Measurements from ENCODE around the gene TNFSF13B.
"Not testable (repeated sequence)": the region's sequence is repeated elsewhere in the genome, so short reads cannot be mapped to it uniquely, and the experiment has no call there.

The TNFSF13B gene

GRCh38 chr13:108283110-108283509 lies 13.6 kb downstream of the TNFSF13B start:
- no peak for DNase-seq

GRCh38 chr13:108288741-108289140 lies 19.2 kb downstream of the TNFSF13B start:
- DNase-seq = no peak

DNA sequence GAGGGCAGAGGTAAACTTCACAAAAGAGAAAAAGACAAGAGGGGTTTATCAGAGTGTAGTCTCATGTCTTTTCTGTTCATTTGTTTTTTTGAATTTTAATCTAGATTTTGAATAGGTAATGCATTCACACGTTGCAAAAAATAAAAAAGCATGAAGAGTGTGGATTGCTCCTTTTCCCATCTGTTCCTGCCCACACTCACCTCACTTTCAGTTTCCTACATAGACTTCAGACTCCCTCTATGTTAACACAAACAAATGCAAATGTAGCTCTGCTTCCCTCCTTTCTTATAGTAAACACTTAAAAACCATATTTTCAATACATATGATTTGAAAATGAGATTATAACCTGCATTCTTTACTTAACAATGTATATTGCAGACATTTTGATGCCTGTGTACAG lies 20.3 kb downstream of the TNFSF13B start:
- no peak for DNase-seq

- DNase-seq = no peak
Observed at GRCh38 chr13:108297114-108297513, 27.6 kb downstream of the TNFSF13B start.

- DNase-seq = no peak
Observed at GRCh38 chr13:108302279-108302678, 32.8 kb downstream of the TNFSF13B start.

- DNase-seq = no peak
Observed at GRCh38 chr13:108304170-108305016, 34.9 kb downstream of the TNFSF13B start.

- no peak for DNase-seq
Observed at GRCh38 chr13:108305655-108306054, 36.1 kb downstream of the TNFSF13B start.

GRCh38 chr13:108306860-108307259 lies 37.3 kb downstream of the TNFSF13B start:
- no peak for DNase-seq

DNA sequence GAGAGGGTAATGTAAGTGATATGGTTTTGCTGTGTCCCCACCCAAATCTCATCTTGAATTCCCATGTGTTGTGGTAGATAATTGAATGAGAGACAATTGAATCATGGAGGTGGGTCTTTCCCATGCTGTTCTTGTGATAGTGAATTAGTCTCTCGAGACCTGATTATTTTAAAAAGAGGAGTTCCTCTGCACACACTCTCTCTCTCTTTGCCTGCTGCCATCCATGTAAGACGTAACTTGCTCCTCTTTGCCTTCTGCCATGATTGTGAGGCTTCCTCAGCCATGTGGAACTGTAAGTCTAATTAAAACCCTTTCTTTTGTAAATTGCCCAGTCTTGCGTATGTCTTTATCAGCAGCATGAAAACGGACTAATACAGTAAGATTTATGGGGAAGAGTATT lies 42.1 kb downstream of the TNFSF13B start:
- DNase-seq = not testable (repeated sequence)

DNA sequence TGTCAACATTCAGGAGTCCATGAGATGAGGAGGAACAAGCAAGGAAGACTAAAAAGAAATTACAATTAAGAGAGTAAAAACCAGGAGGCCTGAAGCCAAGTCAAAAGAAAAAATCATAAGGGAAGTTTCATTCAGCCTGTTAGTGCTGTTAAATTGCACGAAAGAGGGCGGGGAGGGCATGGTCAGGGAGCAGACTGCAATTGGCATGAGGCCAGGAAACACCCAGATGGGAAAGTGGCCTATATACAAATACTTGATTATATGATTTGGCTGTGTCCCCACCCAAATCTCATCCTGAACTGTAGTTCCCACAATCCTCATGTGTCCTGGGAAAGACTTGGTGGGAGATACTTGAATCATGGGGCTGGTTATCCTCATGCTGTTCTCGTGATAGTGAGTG lies 43.9 kb downstream of the TNFSF13B start:
- no peak for DNase-seq

DNA sequence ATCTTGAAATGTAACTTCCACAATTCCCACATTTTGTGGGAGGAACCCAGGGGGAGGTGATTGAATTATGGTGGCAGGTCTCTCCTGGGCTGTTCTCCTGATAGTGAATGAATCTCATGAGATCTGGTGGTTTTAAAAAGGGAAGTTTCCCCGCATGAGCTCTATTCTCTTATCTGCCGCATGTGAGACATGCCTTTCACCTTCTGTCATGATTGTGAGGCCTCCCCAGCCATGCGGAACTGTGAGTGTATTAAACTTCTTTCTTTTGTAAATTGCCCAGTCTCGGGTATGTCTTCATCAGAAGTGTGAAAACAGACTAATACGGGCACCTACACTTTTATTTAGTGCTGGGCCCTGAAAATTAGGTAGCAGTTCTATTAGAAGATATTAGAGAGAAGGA lies 45.8 kb downstream of the TNFSF13B start:
- no peak for DNase-seq

- DNase-seq = no peak
Observed at GRCh38 chr13:108315991-108316390, 46.5 kb downstream of the TNFSF13B start.

- DNase-seq = no peak
Observed at GRCh38 chr13:108316413-108316812, 46.9 kb downstream of the TNFSF13B start.

GRCh38 chr13:108322206-108322824 lies 52.8 kb downstream of the TNFSF13B start:
- DNase-seq = no peak

DNA sequence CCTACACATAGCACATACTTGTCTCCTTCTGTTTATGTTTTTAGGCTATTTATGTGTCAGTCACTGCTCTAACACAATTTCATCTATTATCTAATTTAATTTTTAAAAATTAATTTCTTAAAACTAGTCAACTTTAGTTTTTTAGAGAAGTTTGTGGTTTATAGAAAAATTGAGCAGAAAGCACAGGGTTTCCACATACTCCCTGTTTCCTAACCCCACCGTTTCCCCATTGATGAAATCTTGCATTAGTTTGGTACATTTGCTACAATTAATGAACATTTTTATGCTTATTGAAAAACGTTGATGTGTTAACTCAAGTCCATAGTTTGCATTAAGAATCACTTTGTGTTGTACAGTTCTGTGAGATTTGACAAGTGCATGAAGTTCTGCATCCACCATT lies 53.5 kb downstream of the TNFSF13B start:
- no peak for DNase-seq

- DNase-seq = no peak
Observed at GRCh38 chr13:108325863-108326262, 56.3 kb downstream of the TNFSF13B start.

DNA sequence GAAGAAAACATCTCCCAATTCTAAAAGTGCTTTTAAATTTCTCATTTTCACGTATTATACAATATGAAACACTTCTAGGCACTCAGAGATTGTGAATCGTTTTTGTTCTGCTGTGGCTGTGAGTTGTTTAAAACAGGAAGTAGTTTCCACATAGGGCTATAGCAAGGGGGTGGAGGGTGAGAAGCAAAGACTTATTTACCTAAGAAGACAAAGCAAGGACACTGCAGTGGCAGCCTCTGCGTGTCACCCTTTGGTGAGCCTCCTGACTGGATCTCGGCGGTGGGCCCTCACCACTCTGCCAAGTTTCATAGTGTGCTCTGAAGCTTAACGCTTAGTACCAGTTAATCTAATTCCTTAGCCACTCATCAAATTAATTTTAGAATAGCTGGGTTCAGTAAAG lies 56.8 kb downstream of the TNFSF13B start:
- peak; percentile 43 for DNase-seq

- no peak for DNase-seq
Observed at GRCh38 chr13:108328848-108329247, 59.3 kb downstream of the TNFSF13B start.

DNA sequence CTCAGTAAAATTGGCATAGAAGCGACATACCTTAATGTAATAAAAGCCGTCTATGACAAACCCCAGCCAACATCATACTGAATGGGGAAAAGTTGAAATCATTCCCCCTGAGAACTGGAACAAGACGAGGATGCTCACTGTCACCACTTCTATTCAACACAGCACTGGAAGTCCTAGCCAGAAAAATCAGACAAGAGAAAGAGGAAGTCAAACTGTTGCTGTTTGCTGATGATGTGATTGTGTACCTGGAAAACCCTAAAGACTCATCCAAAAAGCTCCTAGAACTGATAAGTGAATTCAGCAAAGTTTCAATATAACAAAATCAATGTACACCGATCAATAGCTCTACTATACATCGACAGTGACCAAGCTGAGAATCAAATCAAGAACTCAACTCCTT lies 63.3 kb downstream of the TNFSF13B start:
- no peak for DNase-seq

- no peak for DNase-seq
Observed at GRCh38 chr13:108342369-108343289, 73.1 kb downstream of the TNFSF13B start.

- DNase-seq = no peak
Observed at GRCh38 chr13:108345016-108345415, 75.5 kb downstream of the TNFSF13B start.

- peak; percentile 70 for DNase-seq
Observed at GRCh38 chr13:108346376-108346775, 76.9 kb downstream of the TNFSF13B start.

DNA sequence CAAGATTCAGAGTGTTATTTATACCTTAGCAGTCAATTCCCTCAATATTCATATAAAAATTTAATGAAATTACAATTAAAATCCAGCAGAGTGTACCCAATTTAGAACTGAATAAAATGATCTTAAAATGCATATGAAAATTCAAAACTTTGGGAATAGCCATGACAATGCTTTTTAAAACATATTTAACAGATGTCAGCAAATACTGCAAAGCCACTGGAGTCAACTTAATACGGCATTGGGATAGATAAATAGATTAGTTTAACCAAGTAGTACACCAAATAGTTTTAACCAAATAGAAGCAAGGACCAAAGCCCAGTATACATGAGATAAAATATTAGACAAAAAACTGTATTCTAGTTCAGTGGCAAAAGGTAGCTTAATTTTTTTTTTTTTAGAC lies 79.8 kb downstream of the TNFSF13B start:
- no peak for DNase-seq
